IMR-90 (cell line): ENCODE results near the gene XCL1. TPM values are rescaled to one million over a fixed set of nuclear protein-coding genes. Genes with fewer than 3 reads are reported as not detected.

Experiments used
- ATAC-seq: fragments of 200-7000 bp; cut with Tn5 transposase; 2 replicates; pipeline ENCODE4 v1.9.1; 2020; ENCODE audit warnings: low read depth, mild to moderate bottlenecking, moderate library complexity
- BruUV-seq: library from RNA; stranded (reverse); fragments of 400-500 nt; replicated peaks from 2 replicates; lab custom pipeline; 2021; lab: Mats Ljungman, UMichigan
- CTCF ChIA-PET: fragments of 300-600 bp; formaldehyde crosslinking; extraction: SDS; loops from one replicate; lab custom pipeline; 2021; ENCODE audit warnings: antibody characterized with exemption; lab: Yijun Ruan, JAX
- POLR2A ChIA-PET: fragments of 300-600 bp; sonication (Branson Sonifier 250); formaldehyde crosslinking; loops from one replicate; lab custom pipeline; 2022; ENCODE audit warnings: antibody characterized with exemption; ENCODE audit not compliant: unreplicated experiment; lab: Charles Lee
- DNase-seq: peaks from one replicate; pipeline ENCODE4 v3.0.0; 2013
- H2AFZ ChIP-seq: replicated peaks from 2 replicates; pipeline ENCODE3; 2013; ENCODE audit warnings: low read length, mild to moderate bottlenecking; ENCODE audit not compliant: poor library complexity
- H2AK5ac ChIP-seq: 2 replicates; pipeline ENCODE4 v1.6.1; 2013; ENCODE audit warnings: low read depth, low read length, inconsistent platforms
- H2AK9ac ChIP-seq: replicated peaks from 2 replicates; pipeline ENCODE3; 2013; ENCODE audit warnings: mild to moderate bottlenecking, low read depth, low read length, moderate library complexity; ENCODE audit not compliant: poor library complexity
- H2BK120ac ChIP-seq: 2 replicates; pipeline ENCODE4 v1.6.1; 2013; ENCODE audit warnings: low read depth, low read length, inconsistent platforms
- H2BK15ac ChIP-seq: 3 replicates; pipeline ENCODE4 v1.6.1; 2013; ENCODE audit warnings: low read depth, low read length, inconsistent platforms
- H2BK20ac ChIP-seq: 2 replicates; pipeline ENCODE4 v1.6.1; 2013; ENCODE audit warnings: low read depth, mild to moderate bottlenecking, inconsistent platforms, low read length, moderate library complexity
- H2BK5ac ChIP-seq: 2 replicates; pipeline ENCODE4 v1.6.1; 2013; ENCODE audit warnings: mild to moderate bottlenecking, low read depth, low read length, inconsistent platforms; ENCODE audit not compliant: poor library complexity, severe bottlenecking
- H3K14ac ChIP-seq: replicated peaks from 2 replicates; pipeline ENCODE4 v1.6.1; 2013; ENCODE audit warnings: low read depth, low read length, inconsistent platforms
- H3K18ac ChIP-seq: 2 replicates; pipeline ENCODE4 v1.6.1; 2013; ENCODE audit warnings: low read depth, low read length, control low read depth
- H3K23ac ChIP-seq: 2 replicates; pipeline ENCODE4 v1.6.1; 2013; ENCODE audit warnings: low read depth, low read length, inconsistent platforms
- H3K27ac ChIP-seq: 2 replicates; pipeline ENCODE4 v1.5.1; 2013; ENCODE audit warnings: mild to moderate bottlenecking, control low read depth, low read length; ENCODE audit not compliant: insufficient read depth
- H3K27me3 ChIP-seq: 2 replicates; pipeline ENCODE4 v1.6.1; 2013; ENCODE audit warnings: low read length; ENCODE audit not compliant: control insufficient read depth, insufficient read depth
- H3K36me3 ChIP-seq: 2 replicates; pipeline ENCODE4 v1.6.1; 2013; ENCODE audit warnings: low read length, mixed read lengths; ENCODE audit not compliant: control insufficient read depth, insufficient read depth
- H3K4ac ChIP-seq: 2 replicates; pipeline ENCODE4 v1.6.1; 2013; ENCODE audit warnings: low read depth, low read length, inconsistent platforms
- H3K4me1 ChIP-seq: 2 replicates; pipeline ENCODE4 v1.6.1; 2013; ENCODE audit warnings: low read length, mixed read lengths; ENCODE audit not compliant: control insufficient read depth, insufficient read depth
- H3K4me2 ChIP-seq: 2 replicates; pipeline ENCODE4 v1.6.1; 2013; ENCODE audit warnings: low read depth, mild to moderate bottlenecking, control low read depth, low read length, moderate library complexity
- H3K4me3 ChIP-seq: 2 replicates; pipeline ENCODE4 v1.5.1; 2013; ENCODE audit warnings: low read depth, mild to moderate bottlenecking, control low read depth, low read length, moderate library complexity; ENCODE audit not compliant: insufficient read depth
- H3K56ac ChIP-seq: 2 replicates; pipeline ENCODE4 v1.6.1; 2013; ENCODE audit warnings: low read length, inconsistent platforms; ENCODE audit not compliant: insufficient read depth; ENCODE audit errors: extremely low read depth
- H3K79me1 ChIP-seq, 2 experiments: 2 replicates each; pipeline ENCODE4 v1.6.1; 2013; ENCODE audit warnings: low read length in 2 of 2, inconsistent platforms in 1 of 2, low read depth in 1 of 2
- H3K9ac ChIP-seq: 2 replicates; pipeline ENCODE4 v1.6.1; 2013; ENCODE audit warnings: low read depth, low read length, control low read depth
- H3K9me1 ChIP-seq: 2 replicates; pipeline ENCODE4 v1.6.1; 2013; ENCODE audit warnings: low read length, inconsistent platforms; ENCODE audit not compliant: insufficient read depth
- H3K9me3 ChIP-seq: 2 replicates; pipeline ENCODE4 v1.6.1; 2013; ENCODE audit warnings: low read length; ENCODE audit not compliant: control insufficient read depth, insufficient read depth
- H4K20me1 ChIP-seq: 2 replicates; pipeline ENCODE4 v1.6.1; 2013; ENCODE audit warnings: low read length, inconsistent platforms; ENCODE audit not compliant: insufficient read depth
- H4K5ac ChIP-seq: 2 replicates; pipeline ENCODE4 v1.6.1; 2013; ENCODE audit warnings: mild to moderate bottlenecking, low read depth, low read length, control low read depth
- H4K8ac ChIP-seq, 2 experiments: 2 replicates each; pipeline ENCODE4 v1.6.1; 2013; ENCODE audit warnings: low read depth in 2 of 2, low read length in 2 of 2, control low read depth in 1 of 2, inconsistent platforms in 1 of 2
- H4K91ac ChIP-seq: 2 replicates; pipeline ENCODE4 v1.6.1; 2013; ENCODE audit warnings: low read depth, low read length, inconsistent platforms; ENCODE audit not compliant: insufficient read depth
- ELK1 ChIP-seq: fragments of 150-350 bp; IDR thresholded peaks from 2 replicates; pipeline ENCODE4 v1.6.1; 2016; ENCODE audit warnings: low read depth, mild to moderate bottlenecking, low read length, moderate library complexity, borderline replicate concordance
- FOS ChIP-seq: fragments of 150-350 bp; IDR thresholded peaks from 2 replicates; pipeline ENCODE4 v1.6.1; 2016; ENCODE audit warnings: low read depth, low read length
- RAD21 ChIP-seq: IDR thresholded peaks from 2 replicates; pipeline ENCODE4 v1.6.1; 2012; ENCODE audit warnings: low read length, improper control_type of control experiment
- RCOR1 ChIP-seq: IDR thresholded peaks from 2 replicates; pipeline ENCODE4 v1.6.1; 2012; ENCODE audit warnings: mild to moderate bottlenecking, low read length, improper control_type of control experiment; ENCODE audit not compliant: insufficient replicate concordance
- SMC3 ChIP-seq: fragments of 150-350 bp; IDR thresholded peaks from 2 replicates; pipeline ENCODE4 v1.6.1; 2016; ENCODE audit warnings: low read depth, mild to moderate bottlenecking, antibody characterized with exemption, low read length, moderate library complexity
- WGBS, 2 experiments: methylation state at CpG; one replicate each; pipeline versions ENCODE4 v1.1.5 to v1.1.7; 2013; ENCODE audit warnings: missing lambda C conversion rate in 2 of 2; ENCODE audit not compliant: insufficient read length in 1 of 2; ENCODE audit errors: extremely low coverage in 2 of 2; 5-methylcytosine and 5-hydroxymethylcytosine counted together
- dilution Hi-C: fragments of 300-500 bp; cut with HindIII; formaldehyde crosslinking; loops from one replicate; pipeline ENCODE4 v1.14.3; 2018; ENCODE audit warnings: low sequenced_read_pairs; ENCODE audit not compliant: unreplicated experiment
- in situ Hi-C: fragments of 300-500 bp; cut with MboI; formaldehyde crosslinking; loops from 3 replicates; pipeline ENCODE4 v1.14.3; 2019; ENCODE audit warnings: low sequenced_read_pairs, inconsistent platforms, mixed read lengths
- intact Hi-C: fragments of 100-400 bp; cut with micrococcal nuclease; formaldehyde crosslinking; loops from 2 replicates; pipeline ENCODE4 v1.10.0; 2022
- polyA plus RNA-seq, 3 experiments: library from polyadenylated mRNA; depleted of rRNA; stranded (reverse); fragments of >200 nt; gene quantifications; 2 replicates each; pipeline ENCODE4 v1.2.3, GENCODE V29; 2012; ENCODE audit warnings: low replicate concordance in 1 of 3
- total RNA-seq: library from RNA; depleted of rRNA; stranded (reverse); fragments of >200 nt; gene quantifications from 2 replicates; pipeline ENCODE4 v1.2.3, GENCODE V29; 2012

Gene XCL1
- total and polyA plus RNA-seq, 2 of the 4 experiments (the other 2 are of a cell fraction): not detected

- Histone ChIP-seq H2BK20ac (no peak overlapping the region), H3K23ac (no peak overlapping the region), H3K56ac (no peak overlapping the region), H3K4me1 (no peaks in the 10 kb centered on the region), H4K8ac (no peak overlapping the region), H3K79me1 (no peaks in the 10 kb centered on the region), H3K9me1 (no peaks in the 10 kb centered on the region), H4K20me1 (no peaks in the 10 kb centered on the region), H3K9me3 (no peaks in the 10 kb centered on the region), H4K5ac (no peak overlapping the region), H3K4me3 (no peak overlapping the region), H3K14ac (no peak overlapping the region), H2BK5ac (no peak overlapping the region), H3K27me3 (no peaks in the 10 kb centered on the region), H2AFZ (no peak overlapping the region), H2AK9ac (no peak overlapping the region), H4K91ac (no peak overlapping the region), H3K27ac (no peak overlapping the region), H3K18ac (no peak overlapping the region), H2BK120ac (no peak overlapping the region), H3K4me2 (no peak overlapping the region), H2AK5ac (no peak overlapping the region), H3K9ac (no peak overlapping the region), H2BK15ac (no peak overlapping the region), H3K4ac (no peak overlapping the region), H3K36me3 (no peaks in the 10 kb centered on the region)
- TF ChIP-seq RCOR1: no peak
- no peak for TF ChIP-seq FOS
- TF ChIP-seq SMC3: no peak
- no peak for TF ChIP-seq RAD21
- TF ChIP-seq ELK1: no peak
- DNase-seq (no peak), ATAC-seq (no peak)
- WGBS, 2 experiments: 61% methylated on average over 2 of the region's 4 CpGs; no CpG with 5 or more reads in 1 of the 2 experiments
- dilution Hi-C loops: no loop called here
- intact Hi-C loops: no loop called here
- in situ Hi-C loops: no loop called here
- ChIA-PET POLR2A (no interaction called here), CTCF (no interaction called here)
- no TSS peak for BruUV-seq
These were observed 47.4 kb downstream of the XCL1 start for GRCh38 chr1:168623831-168624230.
